Cardiac muscle cell (in vitro differentiated cells and primary cell): Measurements from ENCODE around the gene DHRS1. TPM values are rescaled to one million over a fixed set of nuclear protein-coding genes. Genes with fewer than 3 reads are reported as not detected.

Source experiments
- DNase-seq, 2 donors: peaks; one replicate each; pipeline versions ENCODE4 v3.0.0 to v3.0.0-alpha.2; 2010 to 2017; ENCODE audit warnings: low read depth in 1 of 2, low spot score in 1 of 2
- H3K27ac ChIP-seq: fragments of 200-600 bp; sonication (generic); 2 replicates; pipeline ENCODE4 v1.5.1; 2016
- H3K27me3 ChIP-seq: fragments of 200-600 bp; sonication (generic); 2 replicates; pipeline ENCODE4 v1.6.0; 2016; ENCODE audit warnings: control low read depth
- H3K36me3 ChIP-seq: fragments of 200-600 bp; sonication (generic); 2 replicates; pipeline ENCODE4 v1.5.1; 2016; ENCODE audit warnings: control low read depth
- H3K4me1 ChIP-seq: fragments of 200-600 bp; sonication (generic); 2 replicates; pipeline ENCODE4 v1.8.1; 2017; ENCODE audit warnings: low read depth, mild to moderate bottlenecking, mixed run types
- H3K4me3 ChIP-seq: fragments of 200-600 bp; sonication (generic); 2 replicates; pipeline ENCODE4 v1.5.1; 2016; ENCODE audit warnings: mild to moderate bottlenecking
- H3K9me3 ChIP-seq: fragments of 200-600 bp; sonication (generic); 2 replicates; pipeline ENCODE4 v1.5.1; 2017; ENCODE audit warnings: low read depth, mild to moderate bottlenecking, control low read depth
- polyA plus RNA-seq: library from polyadenylated mRNA; unstranded; fragments of >200 nt; fragmentation: Nextera tagmentation; extraction: Ambion mirVana; gene quantifications from 2 replicates; pipeline ENCODE4 v1.2.1, GENCODE V29; 2016
- total RNA-seq: library from RNA; depleted of rRNA; stranded (reverse); fragments of >200 nt; gene quantifications from 2 replicates; pipeline ENCODE4 v1.2.3, GENCODE V29; 2016
- TF ChIP-seq, protein P1 (sequence below): IDR thresholded peaks from 2 replicates; pipeline ENCODE4 v1.5.1; 2012; ENCODE audit warnings: low read depth, mild to moderate bottlenecking, low read length

The DHRS1 gene
- total and polyA plus RNA-seq, 2 experiments from 2014 or later = 43.2 to 58.1 TPM

DNA sequence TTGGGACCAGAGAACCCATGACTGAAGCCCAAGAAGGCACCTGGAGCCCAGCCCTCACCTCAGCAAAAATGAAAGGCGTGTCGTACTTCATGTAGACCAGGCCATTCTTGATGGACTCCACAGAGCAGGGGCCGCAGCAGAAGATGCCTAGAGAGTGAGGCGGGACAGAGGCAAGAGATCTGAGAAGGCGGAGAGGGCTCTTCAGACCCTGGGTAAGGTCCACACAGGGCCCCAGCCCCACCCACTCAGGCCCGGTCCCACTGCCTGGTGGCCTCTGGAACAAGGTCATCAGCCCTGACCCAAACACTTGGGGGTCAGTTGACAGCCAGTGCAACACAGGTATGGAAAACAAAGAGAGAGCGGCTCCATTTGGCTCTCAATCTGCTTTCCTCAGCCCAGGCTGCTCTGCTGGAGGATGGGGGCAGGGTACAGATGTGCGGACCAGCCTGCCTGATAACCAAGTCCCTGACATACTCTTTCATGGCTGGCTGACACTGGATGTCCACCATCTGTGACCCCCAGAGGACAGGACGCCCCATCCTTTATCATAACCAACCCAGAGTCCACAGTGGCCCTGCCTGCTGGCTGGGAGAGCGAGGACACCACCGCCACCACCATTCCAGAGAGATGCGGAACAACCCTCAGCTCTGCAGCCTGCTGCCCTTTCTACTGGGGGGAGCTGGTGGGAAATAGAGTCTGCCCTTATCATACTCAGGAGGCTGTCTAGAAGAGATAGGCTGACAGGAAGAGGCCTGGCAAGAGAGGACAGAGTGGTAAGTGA is 43.5 kb downstream of the DHRS1 start:
- H3K27ac ChIP-seq = no peak overlapping the region
- no peak overlapping the region for H3K4me3 ChIP-seq
- H3K27me3 ChIP-seq = no peaks in the 10 kb centered on the region
- no peak for DNase-seq
- H3K9me3 ChIP-seq = no peaks in the 10 kb centered on the region
- H3K4me1 ChIP-seq = peaks cover 18% of the 10 kb centered on the region
- TF ChIP-seq, protein P1, sequence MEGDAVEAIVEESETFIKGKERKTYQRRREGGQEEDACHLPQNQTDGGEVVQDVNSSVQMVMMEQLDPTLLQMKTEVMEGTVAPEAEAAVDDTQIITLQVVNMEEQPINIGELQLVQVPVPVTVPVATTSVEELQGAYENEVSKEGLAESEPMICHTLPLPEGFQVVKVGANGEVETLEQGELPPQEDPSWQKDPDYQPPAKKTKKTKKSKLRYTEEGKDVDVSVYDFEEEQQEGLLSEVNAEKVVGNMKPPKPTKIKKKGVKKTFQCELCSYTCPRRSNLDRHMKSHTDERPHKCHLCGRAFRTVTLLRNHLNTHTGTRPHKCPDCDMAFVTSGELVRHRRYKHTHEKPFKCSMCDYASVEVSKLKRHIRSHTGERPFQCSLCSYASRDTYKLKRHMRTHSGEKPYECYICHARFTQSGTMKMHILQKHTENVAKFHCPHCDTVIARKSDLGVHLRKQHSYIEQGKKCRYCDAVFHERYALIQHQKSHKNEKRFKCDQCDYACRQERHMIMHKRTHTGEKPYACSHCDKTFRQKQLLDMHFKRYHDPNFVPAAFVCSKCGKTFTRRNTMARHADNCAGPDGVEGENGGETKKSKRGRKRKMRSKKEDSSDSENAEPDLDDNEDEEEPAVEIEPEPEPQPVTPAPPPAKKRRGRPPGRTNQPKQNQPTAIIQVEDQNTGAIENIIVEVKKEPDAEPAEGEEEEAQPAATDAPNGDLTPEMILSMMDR = no peak
- no peaks in the 10 kb centered on the region for H3K36me3 ChIP-seq

DNA sequence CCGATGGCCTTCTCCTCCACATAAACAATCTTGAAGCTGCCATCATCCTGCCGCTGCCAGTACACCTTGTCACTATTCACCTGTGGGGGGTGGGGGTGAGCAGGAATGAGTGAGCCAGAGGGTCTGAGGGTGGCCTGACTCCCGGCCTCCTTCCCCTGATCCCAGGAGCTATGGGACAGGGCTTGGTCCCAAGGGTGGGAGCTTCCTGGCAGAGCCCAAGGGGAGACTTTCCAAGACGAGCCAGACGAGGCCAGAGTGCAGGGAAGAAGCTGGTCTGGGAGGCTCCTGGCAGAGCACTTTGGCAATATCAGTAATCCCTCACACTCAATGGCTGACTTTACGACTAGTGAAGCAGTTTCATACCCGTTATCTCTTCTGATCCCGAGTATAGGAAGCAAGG is 44.1 kb downstream of the DHRS1 start:
- Histone ChIP-seq H3K36me3 (no peaks in the 10 kb centered on the region), H3K27ac (no peak overlapping the region), H3K27me3 (no peaks in the 10 kb centered on the region), H3K4me1 (peaks cover 18% of the 10 kb centered on the region), H3K4me3 (no peak overlapping the region), H3K9me3 (no peaks in the 10 kb centered on the region)
- no peak for DNase-seq
- TF ChIP-seq, protein P1 = no peak

DNA sequence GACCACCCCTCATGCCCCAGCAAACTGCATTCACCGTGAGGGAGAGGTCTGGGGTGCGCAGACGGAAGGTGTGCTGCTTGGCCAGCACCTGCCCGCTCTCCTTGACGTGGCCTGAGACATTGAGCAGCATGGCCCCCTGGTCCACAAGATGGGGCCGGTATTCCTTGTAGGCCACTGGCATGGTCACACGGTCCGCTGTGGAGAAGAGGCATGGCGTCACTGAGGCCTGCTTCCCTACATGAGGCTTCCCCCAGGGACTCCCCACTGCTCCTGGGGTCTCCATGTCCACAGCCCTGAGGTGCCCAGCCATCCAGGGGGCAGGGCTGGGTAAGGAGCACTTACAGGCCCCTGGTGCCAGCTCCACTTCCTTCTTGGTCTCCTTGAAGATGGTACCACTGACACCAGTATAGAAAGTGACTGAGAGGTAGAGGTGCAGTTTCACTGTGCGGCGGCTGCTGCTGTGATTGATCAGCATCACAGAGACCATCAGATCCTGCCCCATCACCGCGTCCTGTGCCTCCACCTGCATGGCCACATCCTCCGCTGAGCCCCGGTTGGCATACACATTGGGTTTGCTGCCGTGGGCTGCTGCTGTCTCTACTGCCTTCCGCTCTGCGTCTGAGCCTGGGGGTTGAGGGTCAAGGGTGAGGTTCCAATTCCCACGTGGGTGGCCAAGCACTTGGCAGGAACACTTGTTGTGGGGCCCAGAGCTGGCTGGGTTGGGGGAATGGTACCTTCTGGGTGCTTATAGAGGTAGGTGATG is 44.8 kb downstream of the DHRS1 start:
- Histone ChIP-seq H3K9me3 (no peaks in the 10 kb centered on the region), H3K4me3 (no peak overlapping the region), H3K27me3 (no peaks in the 10 kb centered on the region), H3K27ac (no peak overlapping the region), H3K36me3 (no peaks in the 10 kb centered on the region), H3K4me1 (peaks cover 18% of the 10 kb centered on the region)
- TF ChIP-seq, protein P1 = no peak
- DNase-seq = no peak

DNA sequence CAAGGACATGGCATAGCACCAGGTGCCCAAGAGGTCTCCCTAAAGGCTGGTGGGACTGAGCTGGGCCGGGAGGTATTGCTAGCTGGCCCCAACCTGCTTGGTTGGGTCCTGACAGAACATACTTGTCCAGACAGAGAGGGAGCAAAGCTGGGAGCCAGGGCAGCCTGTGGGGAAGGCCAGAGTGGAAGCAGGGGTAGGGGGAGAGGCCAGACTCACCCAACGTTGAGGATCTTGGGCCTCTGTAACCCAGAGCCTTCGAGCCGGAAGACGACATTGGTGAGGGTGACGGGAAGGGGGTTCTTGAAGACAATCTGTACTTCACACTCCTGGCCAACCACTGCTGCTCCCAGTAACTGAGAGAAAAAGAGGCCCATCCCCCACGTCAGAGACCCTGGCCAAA is 45.6 kb downstream of the DHRS1 start:
- no peaks in the 10 kb centered on the region for H3K9me3 ChIP-seq
- no peak overlapping the region for H3K4me3 ChIP-seq

DNA sequence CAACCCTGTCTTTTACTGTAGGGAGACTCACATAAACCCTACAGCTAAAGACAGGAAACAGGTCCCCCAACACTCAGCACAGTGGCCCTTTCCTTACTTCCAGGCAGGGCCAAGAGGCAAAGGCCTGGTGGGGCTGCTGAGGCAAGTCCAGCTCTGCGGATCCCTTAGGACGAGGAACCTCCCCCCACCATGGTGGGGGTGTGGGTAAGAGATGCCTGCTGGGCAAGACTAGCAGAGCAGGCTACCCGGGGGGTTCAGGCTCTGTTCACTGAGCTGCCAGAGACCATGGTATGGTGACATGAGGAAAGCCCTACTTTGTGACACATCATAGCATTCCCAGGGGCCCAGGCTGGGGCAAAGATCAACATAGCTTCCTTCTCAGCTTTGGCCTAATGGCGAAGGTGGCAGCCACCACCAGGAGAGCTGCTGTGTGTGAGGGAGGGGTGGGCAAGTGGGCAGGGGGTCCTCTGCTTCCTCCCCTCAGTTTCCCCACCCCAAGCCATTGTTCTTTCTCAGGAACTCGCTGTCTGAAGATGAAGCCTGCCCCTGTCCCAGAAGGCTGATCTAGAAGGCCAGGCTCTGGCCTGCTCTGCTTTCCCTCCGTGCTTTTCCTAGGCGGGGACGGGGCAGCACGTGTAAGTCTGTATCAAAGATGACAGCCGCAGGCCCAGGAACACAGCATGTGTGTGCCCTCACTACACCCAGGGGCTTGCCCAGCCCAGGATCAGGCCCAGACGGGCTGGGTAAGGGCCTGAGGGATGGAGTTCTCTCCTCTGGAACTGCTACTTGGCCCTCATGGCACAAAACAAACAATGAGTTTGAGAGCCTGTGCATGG is 47.1 kb downstream of the DHRS1 start:
- H3K4me3 ChIP-seq = no peak overlapping the region
- H3K36me3 ChIP-seq = no peaks in the 10 kb centered on the region
- DNase-seq = no peak
- H3K27me3 ChIP-seq = no peaks in the 10 kb centered on the region
- H3K4me1 ChIP-seq = peaks cover 12% of the 10 kb centered on the region
- TF ChIP-seq, protein P1 = no peak
- H3K27ac ChIP-seq = no peak overlapping the region
- H3K9me3 ChIP-seq = no peaks in the 10 kb centered on the region

More for the DNA sequence above, 45.6 kb downstream of the DHRS1 start:
- Histone ChIP-seq H3K36me3 (no peaks in the 10 kb centered on the region), H3K4me1 (peaks cover 18% of the 10 kb centered on the region), H3K27ac (no peak overlapping the region), H3K27me3 (no peaks in the 10 kb centered on the region)
- TF ChIP-seq, protein P1 = no peak
- DNase-seq = no peak
